Esophagus muscularis mucosa (tissue), 3 donors: ENCODE data around the gene AKAP12.

ENCODE experiments used
- EP300 ChIP-seq: sonication (generic); formaldehyde crosslinking; IDR thresholded peaks from one replicate; pipeline ENCODE4 v1.6.1; 2017; ENCODE audit warnings: antibody characterized with exemption
- TF ChIP-seq, protein P1 (sequence below), 3 experiments: fragments of 200-600 bp in 2 of 3; fragments of 450-650 bp in 1 of 3; sonication (generic) in 2 of 3; IDR thresholded peaks; one replicate each; pipeline ENCODE4 v1.5.1; 2017 to 2019; ENCODE audit warnings: antibody characterized with exemption in 3 of 3, mild to moderate bottlenecking in 2 of 3, moderate library complexity in 1 of 3

- TF ChIP-seq, protein P1, sequence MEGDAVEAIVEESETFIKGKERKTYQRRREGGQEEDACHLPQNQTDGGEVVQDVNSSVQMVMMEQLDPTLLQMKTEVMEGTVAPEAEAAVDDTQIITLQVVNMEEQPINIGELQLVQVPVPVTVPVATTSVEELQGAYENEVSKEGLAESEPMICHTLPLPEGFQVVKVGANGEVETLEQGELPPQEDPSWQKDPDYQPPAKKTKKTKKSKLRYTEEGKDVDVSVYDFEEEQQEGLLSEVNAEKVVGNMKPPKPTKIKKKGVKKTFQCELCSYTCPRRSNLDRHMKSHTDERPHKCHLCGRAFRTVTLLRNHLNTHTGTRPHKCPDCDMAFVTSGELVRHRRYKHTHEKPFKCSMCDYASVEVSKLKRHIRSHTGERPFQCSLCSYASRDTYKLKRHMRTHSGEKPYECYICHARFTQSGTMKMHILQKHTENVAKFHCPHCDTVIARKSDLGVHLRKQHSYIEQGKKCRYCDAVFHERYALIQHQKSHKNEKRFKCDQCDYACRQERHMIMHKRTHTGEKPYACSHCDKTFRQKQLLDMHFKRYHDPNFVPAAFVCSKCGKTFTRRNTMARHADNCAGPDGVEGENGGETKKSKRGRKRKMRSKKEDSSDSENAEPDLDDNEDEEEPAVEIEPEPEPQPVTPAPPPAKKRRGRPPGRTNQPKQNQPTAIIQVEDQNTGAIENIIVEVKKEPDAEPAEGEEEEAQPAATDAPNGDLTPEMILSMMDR (IDR thresholded peaks at IDR 0.05) = no peak
- TF ChIP-seq EP300 = no peak
Observed at GRCh38 chr6:151197556-151197955, 42.2 kb upstream of the AKAP12 start.
